CD14-positive monocyte (primary cell): ENCODE data around the gene ARHGEF18. TPM values are rescaled to one million over a fixed set of nuclear protein-coding genes. Genes with fewer than 3 reads are reported as not detected.
A peak's percentile ranks its signal among the peaks of the same experiment; 100 is the strongest.

Experiments
- DNase-seq, 3 donors: peaks; one replicate each; pipeline ENCODE4 v3.0.0-alpha.2; 2011 to 2022
- H2AFZ ChIP-seq: 2 replicates; pipeline ENCODE4 v1.6.0; 2012; ENCODE audit warnings: mild to moderate bottlenecking, low read depth, low read length, inconsistent platforms; ENCODE audit not compliant: insufficient read depth, poor library complexity, severe bottlenecking
- H3K27ac ChIP-seq, 2 donors: 1 replicate in 1 of 2; 2 replicates in 1 of 2; pipeline ENCODE4 v1.5.1; 2012 to 2013; ENCODE audit warnings: low read length in 2 of 2, control low read depth in 1 of 2, inconsistent platforms in 1 of 2, low read depth in 1 of 2, mild to moderate bottlenecking in 1 of 2
- H3K27me3 ChIP-seq, 2 donors: one replicate each; pipeline versions ENCODE4 v1.6.0 to v1.6.1; 2011 to 2013; ENCODE audit warnings: low read length in 2 of 2; ENCODE audit not compliant: control insufficient read depth in 2 of 2, insufficient read depth in 2 of 2
- H3K36me3 ChIP-seq, 2 donors: replicated peaks in 1 of 2; 1 replicate in 1 of 2; 2 replicates in 1 of 2; pipeline versions ENCODE4 v1.5.1 to v1.6.1; 2012 to 2013; ENCODE audit warnings: low read length in 2 of 2, control low read depth in 1 of 2, inconsistent platforms in 1 of 2, mild to moderate bottlenecking in 1 of 2; ENCODE audit not compliant: insufficient read depth in 2 of 2, control insufficient read depth in 1 of 2
- H3K4me1 ChIP-seq, 2 donors: 1 replicate in 1 of 2; 2 replicates in 1 of 2; pipeline versions ENCODE4 v1.5.1 to v1.6.1; 2012 to 2013; ENCODE audit warnings: low read length in 2 of 2, control low read depth in 1 of 2, inconsistent platforms in 1 of 2, mild to moderate bottlenecking in 1 of 2, moderate library complexity in 1 of 2; ENCODE audit not compliant: insufficient read depth in 2 of 2, control insufficient read depth in 1 of 2
- H3K4me2 ChIP-seq: replicated peaks from 2 replicates; pipeline ENCODE3; 2012; ENCODE audit warnings: low read length, moderate library complexity, mild to moderate bottlenecking; ENCODE audit not compliant: poor library complexity, severe bottlenecking; ENCODE audit errors: extremely low read depth
- H3K4me3 ChIP-seq, 3 experiments: fragments of 200-600 bp in 1 of 3; sonication (generic) in 1 of 3; replicated peaks in 1 of 3; 1 replicate in 2 of 3; 2 replicates in 1 of 3; pipeline ENCODE4 v1.5.1; 2011 to 2013; ENCODE audit warnings: low read length in 3 of 3, mild to moderate bottlenecking in 3 of 3, control low read depth in 2 of 3, low read depth in 2 of 3, inconsistent platforms in 1 of 3, moderate library complexity in 1 of 3
- H3K79me2 ChIP-seq: 2 replicates; pipeline ENCODE4 v1.6.0; 2012; ENCODE audit warnings: mild to moderate bottlenecking, control low read depth, inconsistent platforms, low read length, moderate library complexity; ENCODE audit not compliant: insufficient read depth
- H3K9ac ChIP-seq: 2 replicates; pipeline ENCODE4 v1.6.0; 2017; ENCODE audit warnings: low read length, mild to moderate bottlenecking; ENCODE audit not compliant: insufficient read depth, poor library complexity, severe bottlenecking
- H3K9me3 ChIP-seq, 2 donors: replicated peaks in 1 of 2; 1 replicate in 1 of 2; 2 replicates in 1 of 2; pipeline versions ENCODE4 v1.5.1 to v1.6.1; 2012 to 2013; ENCODE audit warnings: low read length in 2 of 2, control low read depth in 1 of 2; ENCODE audit not compliant: control insufficient read depth in 1 of 2, insufficient read depth in 1 of 2
- H4K20me1 ChIP-seq: 2 replicates; pipeline ENCODE4 v1.6.0; 2012; ENCODE audit warnings: mild to moderate bottlenecking, low read length, control low read depth, moderate library complexity; ENCODE audit not compliant: insufficient read depth
- H3K27ac Mint-ChIP-seq, 7 donors: one replicate each; pipeline ENCODE4 v1.8.0; 2020; ENCODE audit warnings: mild to moderate bottlenecking in 7 of 7, mixed read lengths in 7 of 7, moderate library complexity in 6 of 7, inconsistent platforms in 2 of 7
- H3K27me3 Mint-ChIP-seq, 3 donors: one replicate each; pipeline ENCODE4 v1.8.0; 2021 to 2022; ENCODE audit warnings: low read depth in 3 of 3, mild to moderate bottlenecking in 3 of 3, mixed read lengths in 3 of 3, moderate library complexity in 3 of 3, inconsistent platforms in 1 of 3
- H3K36me3 Mint-ChIP-seq, 2 donors: one replicate each; pipeline ENCODE4 v1.8.0; 2020; ENCODE audit warnings: mixed read lengths in 2 of 2, inconsistent platforms in 1 of 2, mild to moderate bottlenecking in 1 of 2
- H3K4me1 Mint-ChIP-seq: one replicate; pipeline ENCODE4 v1.8.0; 2020; ENCODE audit warnings: mild to moderate bottlenecking, mixed read lengths
- H3K4me3 Mint-ChIP-seq, 2 donors: one replicate each; pipeline ENCODE4 v1.8.0; 2020; ENCODE audit warnings: mild to moderate bottlenecking in 2 of 2, mixed read lengths in 2 of 2, moderate library complexity in 1 of 2
- H3K9me3 Mint-ChIP-seq, 7 donors: one replicate each; pipeline ENCODE4 v1.8.0; 2020 to 2022; ENCODE audit warnings: mixed read lengths in 7 of 7, mild to moderate bottlenecking in 6 of 7, moderate library complexity in 6 of 7, inconsistent platforms in 2 of 7
- CTCF ChIP-seq: fragments of 200-600 bp; IDR thresholded peaks from one replicate; pipeline ENCODE4 v1.8.0; 2022; ENCODE audit warnings: antibody characterized with exemption, mild to moderate bottlenecking
- WGBS: methylation state at CpG from one replicate; pipeline ENCODE4 v1.1.5; 2013; ENCODE audit warnings: missing lambda C conversion rate; ENCODE audit not compliant: insufficient coverage; 5-methylcytosine and 5-hydroxymethylcytosine counted together
- intact Hi-C, 2 donors: fragments of 100-400 bp; cut with micrococcal nuclease; formaldehyde crosslinking; loops; one replicate each; pipeline versions ENCODE4 v1.15.0 to v1.15.1; 2023
- polyA plus RNA-seq, 3 donors: library from polyadenylated mRNA; depleted of rRNA in 1 of 3; unstranded in 2 of 3; stranded (reverse) in 1 of 3; fragments of 300-500 nt in 2 of 3; fragments of >200 nt in 1 of 3; fragmentation: Illumina TruSeq in 2 of 3; gene quantifications; 1 replicate in 2 of 3; 2 replicates in 1 of 3; pipeline ENCODE4 v1.2.3, GENCODE V29; 2012 to 2021

The ARHGEF18 gene
- polyA plus RNA-seq, 3 donors: 0.46 to 18.9 (median 0.87) TPM

- H3K79me2 ChIP-seq: peaks cover 100% of the 10 kb centered on the region
- peaks cover 99% of the 10 kb centered on the region for H4K20me1 ChIP-seq
- Mint-ChIP-seq H3K4me1 (peaks cover 61% of the 10 kb centered on the region), H3K4me3 (no peak overlapping the region), H3K9me3 (peaks cover 0 to 8% (median 3%) of the 10 kb centered on the region in 7 donors), H3K27me3 (no peaks in the 10 kb centered on the region), H3K27ac (no peak overlapping the region), H3K36me3 (peaks cover 53 to 73% of the 10 kb centered on the region in 2 donors)
- H3K27me3 ChIP-seq: no peaks in the 10 kb centered on the region
- peaks cover 39 to 85% of the 10 kb centered on the region in 2 donors for H3K36me3 ChIP-seq
- intact Hi-C loops: no loop called here
- no peaks in the 10 kb centered on the region for H3K9me3 ChIP-seq
- no peak for TF ChIP-seq CTCF
- no peak overlapping the region for H3K9ac ChIP-seq
- peak overlapping the region in 1 of 2 donors; percentile 55 for H3K27ac ChIP-seq
- H3K4me1 ChIP-seq: peaks cover 7 to 8% of the 10 kb centered on the region in 2 donors
- H2AFZ ChIP-seq: no peak overlapping the region
- no peak overlapping the region for H3K4me2 ChIP-seq
- DNase-seq: no peak
- H3K4me3 ChIP-seq: no peak overlapping the region
Measured at GRCh38 chr19:7358102-7358597, 9.4 kb downstream of the ARHGEF18 start.

GRCh38 chr19:7360393-7360984, 11.8 kb downstream of the ARHGEF18 start:
- Histone ChIP-seq H3K36me3 (peaks cover 57 to 98% of the 10 kb centered on the region in 2 donors), H3K79me2 (peaks cover 100% of the 10 kb centered on the region)

More at GRCh38 chr19:7360393-7360984, 11.8 kb downstream of the ARHGEF18 start:
- Histone ChIP-seq H2AFZ (no peak overlapping the region), H3K4me3 (no peak overlapping the region), H3K4me2 (no peak overlapping the region), H3K27ac (peak overlapping the region in 1 of 2 donors; percentile 55), H3K9me3 (no peaks in the 10 kb centered on the region), H3K4me1 (no peaks in the 10 kb centered on the region), H3K9ac (no peak overlapping the region), H4K20me1 (peaks cover 99% of the 10 kb centered on the region), H3K27me3 (no peaks in the 10 kb centered on the region)
- 83% methylated on average over 8 of the region's 8 CpGs for WGBS
- TF ChIP-seq CTCF: no peak
- H3K36me3 Mint-ChIP-seq: peaks cover 69 to 86% of the 10 kb centered on the region in 2 donors
- peaks cover 0 to 8% (median 3%) of the 10 kb centered on the region in 7 donors for H3K9me3 Mint-ChIP-seq
- no peak for DNase-seq
- H3K27me3 Mint-ChIP-seq: peaks cover 0 to 3% (median 0%) of the 10 kb centered on the region in 3 donors
- intact Hi-C loops: no loop called here
- H3K4me1 Mint-ChIP-seq: peaks cover 43% of the 10 kb centered on the region
- H3K27ac Mint-ChIP-seq: peak overlapping the region in 2 of 7 donors; percentile 35 to 44
- H3K4me3 Mint-ChIP-seq: no peak overlapping the region
